ENCODE measurements around the gene PPIP5K2.
"Not testable (repeated sequence)": the region's sequence is repeated elsewhere in the genome, so short reads cannot be mapped to it uniquely, and the experiment has no call there.

PPIP5K2 gene

GRCh38 chr5:103209065-103209464, 89.0 kb downstream of the PPIP5K2 start:
- no peak for DNase-seq

- no peak for DNase-seq
Observed at GRCh38 chr5:103210952-103211351, 90.9 kb downstream of the PPIP5K2 start.

GRCh38 chr5:103211576-103212561, 91.8 kb downstream of the PPIP5K2 start:
- DNase-seq: no peak

DNA sequence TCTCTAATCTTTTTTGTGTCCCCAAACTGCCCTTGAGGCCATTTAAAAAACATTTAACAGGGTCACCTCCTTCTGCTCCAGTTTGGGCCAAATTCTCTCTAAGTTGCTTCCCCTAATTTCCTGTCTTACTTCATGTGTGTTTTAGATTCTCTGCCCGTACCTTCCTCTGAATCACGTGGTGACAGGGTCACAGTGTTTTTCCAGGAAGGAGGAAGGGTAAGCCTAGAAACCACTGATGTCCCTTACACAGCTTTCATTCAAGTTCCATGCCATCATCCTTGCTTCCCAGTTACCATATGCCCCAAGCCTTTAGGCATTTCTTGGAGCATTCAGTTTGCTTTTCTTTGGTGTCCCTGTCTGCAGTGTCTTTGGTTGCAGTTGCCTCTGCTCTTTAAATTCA, 96.0 kb downstream of the PPIP5K2 start:
- DNase-seq: no peak

GRCh38 chr5:103216697-103217096, 96.6 kb downstream of the PPIP5K2 start:
- DNase-seq: no peak

DNA sequence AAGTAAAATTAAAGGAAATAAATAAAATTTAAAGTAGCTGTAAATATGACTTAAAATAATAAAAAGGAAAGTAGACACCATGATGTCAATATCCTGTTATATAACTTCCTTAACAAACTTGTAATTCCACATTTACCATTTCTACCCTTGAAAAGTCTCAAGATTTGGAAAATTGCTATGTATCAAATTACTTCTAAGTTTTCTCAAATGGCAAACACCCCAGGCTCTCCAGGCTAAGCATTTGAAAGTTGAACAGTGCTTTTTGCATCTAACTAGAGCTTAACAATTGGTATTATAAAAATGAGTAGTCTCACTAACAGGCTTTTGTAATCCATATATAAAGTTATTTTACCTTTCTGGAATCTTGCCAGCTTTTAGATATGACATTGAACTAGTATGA, 97.0 kb downstream of the PPIP5K2 start:
- no peak for DNase-seq

DNA sequence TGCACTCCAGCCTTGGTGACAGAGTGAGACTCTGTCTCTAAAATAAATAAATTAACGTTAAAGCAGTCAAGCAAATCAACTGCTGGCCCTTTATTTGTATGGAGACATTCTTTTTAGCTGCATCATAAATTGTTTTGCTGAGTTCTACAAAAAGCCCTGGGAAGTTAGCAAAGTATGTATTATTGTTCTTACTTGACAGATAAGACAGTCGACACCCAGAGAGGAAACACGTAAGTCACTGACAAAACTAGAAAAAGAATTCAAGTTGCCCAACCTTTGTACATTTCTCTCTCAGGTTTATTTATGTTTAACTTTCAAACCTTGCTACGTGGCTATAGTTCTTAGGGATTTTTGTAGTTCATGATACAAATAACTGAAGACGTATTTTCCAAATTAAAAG, 98.1 kb downstream of the PPIP5K2 start:
- DNase-seq: no peak

DNA sequence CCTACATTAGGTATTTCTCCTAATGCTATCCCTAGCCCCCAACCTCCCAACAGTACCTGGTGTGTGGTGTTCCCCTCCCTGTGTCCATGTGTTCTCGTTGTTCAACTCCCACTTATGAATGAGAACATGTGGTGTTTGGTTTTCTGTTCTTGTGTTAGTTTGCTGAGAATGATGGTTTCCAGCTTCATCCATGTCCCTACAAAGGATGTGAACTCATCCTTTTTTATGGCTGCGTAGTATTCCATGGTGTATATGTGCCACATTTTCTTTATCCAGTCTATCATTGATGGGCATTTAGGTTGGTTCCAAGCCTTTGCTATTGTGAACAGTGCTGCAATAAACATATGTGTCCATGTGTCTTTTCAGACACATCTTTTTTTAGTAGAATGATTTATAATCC, 99.0 kb downstream of the PPIP5K2 start:
- not testable (repeated sequence) for DNase-seq

DNA sequence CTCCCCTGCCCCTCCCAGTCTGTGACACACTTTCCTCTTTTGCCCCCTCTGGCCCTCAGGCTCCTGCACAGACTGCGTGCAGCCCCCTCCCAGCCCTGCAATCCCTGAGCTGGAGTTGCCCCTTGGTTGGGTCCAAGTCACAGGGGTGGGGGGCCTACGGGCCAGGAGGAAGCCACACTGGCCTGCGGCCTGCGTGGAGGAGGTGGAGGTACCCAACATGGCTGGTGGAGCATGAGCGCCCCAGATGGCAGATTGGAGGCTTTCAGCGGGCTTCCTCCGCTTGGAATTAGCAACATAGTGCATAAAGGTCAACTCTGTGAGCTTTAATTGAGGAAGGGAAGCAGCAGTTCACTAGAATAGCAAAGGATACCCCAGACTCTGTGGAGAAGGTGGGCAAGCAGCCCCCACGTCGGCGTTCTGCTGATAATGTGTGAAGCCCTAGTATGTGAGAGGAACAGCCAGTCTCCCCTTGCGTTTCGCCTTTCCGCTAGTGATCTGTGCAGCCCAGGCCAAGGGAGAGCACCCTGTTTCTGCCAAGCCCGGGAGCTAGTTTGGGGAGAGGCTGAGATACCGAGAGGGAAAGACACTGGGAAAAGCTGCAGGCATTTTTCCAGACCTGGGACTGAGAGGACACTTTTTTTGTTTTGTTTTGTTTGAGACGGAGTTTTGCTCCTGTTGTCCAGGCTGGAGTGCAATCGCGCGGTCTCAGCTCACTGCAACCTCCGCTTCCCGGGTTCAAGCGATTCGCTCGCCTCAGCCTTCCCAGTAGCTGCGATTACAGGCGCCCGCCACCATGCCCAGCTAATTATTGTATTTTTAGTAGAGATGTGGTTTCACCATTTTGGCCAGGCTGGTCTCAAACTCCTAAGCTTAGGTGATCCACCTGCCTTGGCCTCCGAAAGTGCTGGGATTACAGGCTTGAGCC, 103.2 kb downstream of the PPIP5K2 start:
- no peak for DNase-seq

DNA sequence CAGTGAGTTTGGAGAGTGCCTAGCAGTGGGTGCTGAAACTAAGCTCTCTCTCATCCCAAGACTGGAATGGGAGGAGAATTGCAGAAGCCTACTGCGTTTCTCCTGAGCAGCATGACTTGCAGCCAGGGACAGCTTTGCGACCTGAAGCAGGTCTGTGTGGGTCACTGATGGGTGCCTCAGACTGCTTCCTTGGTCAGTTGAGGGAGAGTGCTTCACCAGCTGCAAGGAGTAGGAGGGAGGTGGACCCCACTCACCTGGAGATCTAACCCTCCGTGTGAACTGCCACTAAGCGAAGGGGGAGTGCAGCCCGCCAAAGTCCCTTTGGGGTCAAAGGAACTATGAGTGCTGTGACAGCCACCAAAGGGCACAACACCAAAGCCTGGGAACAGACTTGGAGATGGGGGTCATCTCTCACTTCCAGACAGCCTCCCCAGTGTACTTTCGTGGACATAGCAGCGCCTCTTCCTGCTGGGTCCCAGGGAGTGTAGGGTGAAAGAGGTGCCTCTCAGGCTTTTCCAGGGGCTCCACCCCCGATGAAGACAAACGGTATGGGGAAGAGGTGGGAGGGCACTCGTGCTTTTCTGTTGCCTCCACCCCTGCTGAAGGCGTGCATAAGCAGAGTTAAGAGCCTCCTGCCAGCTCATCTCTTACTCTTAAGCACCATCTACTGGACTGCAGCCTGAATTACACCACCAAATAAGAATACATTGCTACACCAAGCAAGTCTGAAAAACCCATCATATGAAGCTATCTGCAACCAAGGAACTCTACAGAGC, 104.2 kb downstream of the PPIP5K2 start:
- DNase-seq: peak; percentile 30 to 43

DNA sequence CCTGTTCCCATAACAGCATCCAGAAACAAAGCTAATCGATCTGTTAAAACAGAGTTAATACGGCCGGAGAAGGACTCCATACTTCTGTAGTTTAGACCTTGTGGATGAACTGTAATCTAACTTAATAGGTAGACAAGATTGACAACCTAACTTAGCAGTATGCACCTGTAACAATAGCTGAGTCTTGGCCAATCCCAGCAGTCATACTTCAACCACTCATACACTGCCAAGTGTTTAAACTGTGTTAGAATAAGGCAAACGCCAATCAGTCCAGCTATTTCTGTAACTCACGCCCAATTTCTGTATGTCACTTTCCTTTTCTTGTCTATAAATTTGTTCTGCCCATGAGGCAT, 104.8 kb downstream of the PPIP5K2 start:
- DNase-seq: no peak

DNA sequence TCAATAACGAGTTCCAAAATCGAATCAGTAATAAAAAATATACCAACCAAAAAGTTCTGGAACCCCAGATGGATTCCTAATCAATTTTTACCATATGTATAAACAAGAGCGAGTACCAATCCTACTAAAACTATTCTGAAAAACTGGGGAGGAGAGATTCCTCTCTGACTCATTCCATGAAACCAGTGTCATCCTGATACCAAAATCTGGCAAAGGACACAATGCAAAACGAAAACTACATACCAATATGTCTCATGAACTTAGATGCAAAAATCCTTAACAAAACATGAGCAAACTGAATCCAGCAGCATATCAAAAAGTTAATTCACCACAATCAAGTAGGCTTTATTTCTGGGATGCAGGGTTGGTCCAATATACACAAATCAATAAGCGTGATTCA, 108.0 kb downstream of the PPIP5K2 start:
- no peak for DNase-seq

DNA sequence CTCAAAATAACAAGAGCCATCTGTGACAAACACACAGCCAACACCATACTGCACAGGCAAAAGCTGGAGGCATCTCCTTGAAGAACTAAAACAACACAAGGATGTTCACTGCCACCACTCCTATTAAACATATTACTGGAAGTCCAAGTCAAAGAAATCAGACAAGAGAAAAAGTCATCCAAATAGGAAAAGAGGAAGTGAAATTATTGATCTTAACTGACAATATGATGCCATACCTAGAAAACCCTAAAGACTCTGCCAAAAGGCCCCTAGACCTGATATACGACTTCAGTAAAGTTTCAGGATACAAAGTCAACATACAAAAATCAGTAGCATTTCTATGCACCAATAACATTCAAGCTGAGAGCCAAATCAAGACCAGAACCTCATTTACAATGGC, 108.5 kb downstream of the PPIP5K2 start:
- DNase-seq: no peak

DNA sequence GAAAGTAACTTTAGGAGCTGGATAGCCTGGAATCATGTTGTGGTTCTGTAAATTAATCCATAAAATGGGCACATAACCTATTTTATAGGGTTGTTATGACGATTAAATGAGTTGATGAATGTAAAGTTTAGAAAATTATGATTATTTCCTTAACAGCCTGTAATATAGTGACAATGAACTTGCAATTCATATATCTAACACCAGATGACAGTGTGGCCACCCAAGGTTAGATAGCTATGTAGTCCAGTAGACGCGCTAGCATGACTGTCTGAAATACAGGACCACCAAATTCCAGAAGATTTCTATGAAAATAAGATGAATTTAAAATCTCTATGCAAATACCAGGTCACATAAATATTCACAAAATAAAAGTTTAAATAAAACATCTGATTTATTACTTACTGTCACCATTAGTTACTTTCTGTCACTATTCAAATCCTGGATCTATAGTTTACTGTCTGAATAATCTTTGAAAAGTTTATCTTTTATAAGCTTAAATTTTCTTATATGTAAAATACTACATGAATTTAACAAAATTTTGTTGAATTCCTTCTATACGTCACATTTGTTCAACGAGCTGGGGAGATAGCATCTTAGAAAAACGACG, 112.4 kb downstream of the PPIP5K2 start:
- DNase-seq: no peak

GRCh38 chr5:103234239-103234975, 114.3 kb downstream of the PPIP5K2 start:
- DNase-seq: no peak

- DNase-seq: no peak
Observed at GRCh38 chr5:103235891-103236290, 115.8 kb downstream of the PPIP5K2 start.

DNA sequence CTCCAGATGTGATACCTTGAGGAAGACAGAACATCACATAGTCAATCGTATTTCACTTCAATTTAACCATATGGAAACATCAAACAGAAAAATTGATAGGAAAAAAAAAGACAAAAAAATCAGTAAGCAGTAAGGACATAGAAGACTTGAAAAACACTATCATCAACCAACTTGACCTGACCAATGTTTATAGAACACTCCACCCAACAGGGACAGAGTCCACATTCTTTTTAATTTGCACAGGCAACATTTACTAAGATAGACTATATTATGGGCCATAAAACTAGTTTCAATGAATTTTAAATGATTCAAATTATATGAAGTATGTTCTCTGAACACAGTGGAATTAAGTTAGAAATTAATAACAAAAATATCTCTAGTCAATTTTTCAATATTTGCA, 117.7 kb downstream of the PPIP5K2 start:
- no peak for DNase-seq

- DNase-seq: no peak
Observed at GRCh38 chr5:103243665-103244064, 123.6 kb downstream of the PPIP5K2 start.

DNA sequence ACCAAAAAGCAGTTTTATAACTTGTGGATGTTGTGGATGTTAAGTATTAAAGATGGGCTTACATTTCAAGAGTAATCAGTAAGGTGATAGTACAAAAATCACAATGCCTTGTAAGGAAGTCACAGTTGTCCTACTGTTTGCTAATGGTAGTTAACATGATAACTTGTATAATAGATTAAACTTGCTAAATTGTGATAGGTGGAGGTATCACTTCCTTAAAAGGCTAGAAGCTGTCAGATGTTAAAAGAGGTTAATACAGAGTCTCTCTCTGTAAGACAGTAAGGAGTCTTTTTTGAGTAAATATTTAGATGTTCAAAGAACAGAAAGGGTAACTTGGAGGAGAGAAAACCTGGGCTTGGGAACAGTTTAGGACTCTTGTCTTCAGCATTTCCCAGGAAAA, 124.3 kb downstream of the PPIP5K2 start:
- DNase-seq: no peak

DNA sequence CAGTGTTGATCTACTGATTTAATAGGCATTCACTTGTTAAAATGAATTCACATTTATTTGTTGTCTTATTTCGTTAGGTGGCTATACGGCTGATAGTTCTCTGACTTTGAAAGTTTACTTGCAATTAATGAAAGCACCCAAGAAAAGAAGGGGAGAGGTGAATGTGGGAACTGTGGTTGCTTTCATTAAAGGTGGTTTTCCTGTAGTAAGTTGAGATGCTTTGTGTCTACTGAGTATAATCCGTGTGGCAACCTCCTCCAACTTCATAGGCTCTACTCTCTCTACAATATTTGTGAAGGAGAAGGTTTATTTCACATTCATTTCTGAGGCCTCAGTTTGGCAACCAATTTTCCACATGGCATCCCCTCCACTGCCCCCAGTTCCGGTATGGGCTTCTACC, 125.7 kb downstream of the PPIP5K2 start:
- DNase-seq: no peak

GRCh38 chr5:103247118-103247517, 127.0 kb downstream of the PPIP5K2 start:
- DNase-seq: no peak

- no peak for DNase-seq
Observed at GRCh38 chr5:103249068-103249467, 129.0 kb downstream of the PPIP5K2 start.

All from activated T-cell treated with anti-CD3 and anti-CD28 coated beads, Interleukin-2, amount 50 U/mL, for 48 hours (primary cell).